ENCODE results near the gene C5orf24. TPM values are rescaled to one million over a fixed set of nuclear protein-coding genes. Genes with fewer than 3 reads are reported as not detected.

The C5orf24 gene
- total and polyA plus RNA-seq, 4 donors: 14.5 to 48.9 (median 23.4) TPM

GRCh38 chr5:134798468-134798867, 47.3 kb upstream of the C5orf24 start:
- 88% methylated on average over 5 of the region's 5 CpGs for WGBS
- Histone ChIP-seq H3K4me1 (ENCODE audit: control insufficient read depth in 4 of 4, insufficient read depth in 4 of 4, low read length in 3 of 4) (no peaks in the 10 kb centered on the region), H3K4me3 (ENCODE audit: low read depth in 1 of 3, low read length in 3 of 3) (no peak overlapping the region), H3K36me3 (ENCODE audit: control insufficient read depth in 4 of 4, insufficient read depth in 3 of 4, low read depth in 1 of 4, low read length in 3 of 4) (peaks cover 8 to 48% (median 31%) of the 10 kb centered on the region in 4 donors), H3K9ac (ENCODE audit: low read depth in 1 of 2, low read length in 2 of 2) (no peak overlapping the region), H3K27me3 (ENCODE audit: control insufficient read depth in 4 of 4, insufficient read depth in 4 of 4, low read length in 3 of 4) (no peaks in the 10 kb centered on the region), H3K27ac (ENCODE audit: low read depth in 1 of 2, low read length in 2 of 2) (no peak overlapping the region), H3K9me3 (ENCODE audit: control insufficient read depth in 4 of 4, low read length in 3 of 4) (no peaks in the 10 kb centered on the region)
- TF ChIP-seq FOXA1 (IDR thresholded peaks at IDR 0.05) (no peak), NR2F2 (IDR thresholded peaks at IDR 0.05) (no peak), JUND (IDR thresholded peaks at IDR 0.05) (no peak), RAD21 (IDR thresholded peaks at IDR 0.05) (no peak), EGR1 (IDR thresholded peaks at IDR 0.05; ENCODE audit: low read depth in 2 of 2) (no peak), YY1 (IDR thresholded peaks at IDR 0.05) (no peak)
- DNase-seq (ENCODE audit: low spot score): no peak

- Histone ChIP-seq H3K36me3 (ENCODE audit: control insufficient read depth in 4 of 4, insufficient read depth in 3 of 4, low read depth in 1 of 4, low read length in 3 of 4) (peaks cover 0 to 21% (median 7%) of the 10 kb centered on the region in 4 donors), H3K27ac (ENCODE audit: low read depth in 1 of 2, low read length in 2 of 2) (no peak overlapping the region)
Measured at GRCh38 chr5:134803821-134804220, 41.9 kb upstream of the C5orf24 start.

More at GRCh38 chr5:134803821-134804220, 41.9 kb upstream of the C5orf24 start:
- DNase-seq (ENCODE audit: low spot score): no peak
- H3K9ac ChIP-seq (ENCODE audit: low read depth in 1 of 2, low read length in 2 of 2): no peak overlapping the region
- peaks cover 0 to 11% (median 3%) of the 10 kb centered on the region in 4 donors for H3K4me1 ChIP-seq (ENCODE audit: control insufficient read depth in 4 of 4, insufficient read depth in 4 of 4, low read length in 3 of 4)
- TF ChIP-seq FOXA1 (IDR thresholded peaks at IDR 0.05) (no peak), FOXA2 (IDR thresholded peaks at IDR 0.05) (no peak), HNF4A (conservative IDR thresholded peaks at IDR 0.05) (no peak), ATF3 (IDR thresholded peaks at IDR 0.05) (no peak), SP1 (IDR thresholded peaks at IDR 0.05) (no peak), MAX (IDR thresholded peaks at IDR 0.05) (no peak), RXRA (IDR thresholded peaks at IDR 0.05) (no peak), ZBTB33 (IDR thresholded peaks at IDR 0.05) (no peak), CTCF (IDR thresholded peaks at IDR 0.05; ENCODE audit: low read depth, low read length, missing input control) (no peak), JUND (IDR thresholded peaks at IDR 0.05) (no peak), RAD21 (IDR thresholded peaks at IDR 0.05) (no peak), EGR1 (IDR thresholded peaks at IDR 0.05; ENCODE audit: low read depth in 2 of 2) (no peak), YY1 (IDR thresholded peaks at IDR 0.05) (no peak)
- no peak overlapping the region for H3K4me3 ChIP-seq (ENCODE audit: low read depth in 1 of 3, low read length in 3 of 3)
- 93% methylated on average over 4 of the region's 4 CpGs for WGBS
- H3K9me3 ChIP-seq (ENCODE audit: control insufficient read depth in 4 of 4, low read length in 3 of 4): no peaks in the 10 kb centered on the region
- no peaks in the 10 kb centered on the region for H3K27me3 ChIP-seq (ENCODE audit: control insufficient read depth in 4 of 4, insufficient read depth in 4 of 4, low read length in 3 of 4)

Data from liver (tissue), 9 donors.